AG04450 (cell line): Measurements from ENCODE around the gene RTL9. TPM values are rescaled to one million over a fixed set of nuclear protein-coding genes. Genes with fewer than 3 reads are reported as not detected.
"Not testable (repeated sequence)": the region's sequence is repeated elsewhere in the genome, so short reads cannot be mapped to it uniquely, and the experiment has no call there.

Experiments used
- CTCF ChIA-PET: fragments of 300-600, 350-600 bp; formaldehyde crosslinking; extraction: SDS; loops from one replicate; lab custom pipeline; 2022; ENCODE audit warnings: antibody characterized with exemption, inconsistent platforms; lab: Charles Lee
- POLR2A ChIA-PET: fragments of 350-600 bp; formaldehyde crosslinking; extraction: SDS; loops from one replicate; lab custom pipeline; 2021; ENCODE audit warnings: antibody characterized with exemption, inconsistent platforms; lab: Yijun Ruan, JAX
- DNase-seq: peaks from one replicate; pipeline ENCODE4 v3.0.0-alpha.2; 2011; ENCODE audit warnings: low read depth, low spot score
- H3K27ac ChIP-seq: one replicate; pipeline ENCODE4 v1.5.1; 2012; ENCODE audit warnings: low read depth, low read length, control low read depth
- H3K27me3 ChIP-seq: one replicate; pipeline ENCODE4 v1.6.0; 2012; ENCODE audit warnings: low read length; ENCODE audit not compliant: control insufficient read depth, insufficient read depth
- H3K4me3 ChIP-seq: 2 replicates; pipeline ENCODE4 v1.5.1; 2011; ENCODE audit warnings: mild to moderate bottlenecking, low read depth, low read length, control low read depth
- H3K9me3 ChIP-seq: 2 replicates; pipeline ENCODE4 v1.5.1; 2012; ENCODE audit warnings: low read length; ENCODE audit not compliant: control insufficient read depth, insufficient read depth
- polyA plus RNA-seq: library from polyadenylated mRNA; depleted of rRNA; stranded (reverse); fragments of >200 nt; gene quantifications from 2 replicates; pipeline ENCODE4 v1.2.3, GENCODE V29; 2011
- TF ChIP-seq, protein P1 (sequence below): IDR thresholded peaks from 2 replicates; pipeline ENCODE4 v1.5.1; 2011; ENCODE audit warnings: low read depth, low read length, control low read depth, inconsistent platforms

RTL9 gene
- polyA plus RNA-seq, 1 experiment: 0.12 TPM

DNA sequence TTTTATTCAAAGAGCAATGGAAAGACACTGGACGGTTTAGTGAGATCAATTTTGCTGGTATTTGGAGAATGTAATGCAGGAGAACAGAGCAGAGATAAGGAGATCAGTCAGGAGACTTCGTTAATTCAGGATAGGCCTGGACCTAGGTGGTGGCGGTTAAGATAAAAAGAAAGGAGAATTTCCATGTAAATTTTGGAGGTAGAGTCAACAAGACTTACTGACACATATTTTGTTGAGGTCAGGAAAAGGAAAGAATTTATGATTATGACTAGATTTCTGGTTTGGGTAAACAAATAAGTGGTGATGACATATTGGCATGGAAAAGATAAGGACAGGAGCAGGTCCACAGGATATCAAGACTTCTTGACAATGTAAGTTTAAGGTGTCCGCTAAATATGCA lies 31.9 kb upstream of the RTL9 start:
- H3K27ac ChIP-seq: no peak overlapping the region
- ChIA-PET CTCF (no interaction called here), POLR2A (no interaction called here)
- no peak overlapping the region for H3K4me3 ChIP-seq
- DNase-seq: no peak
- no peaks in the 10 kb centered on the region for H3K9me3 ChIP-seq
- TF ChIP-seq, protein P1, sequence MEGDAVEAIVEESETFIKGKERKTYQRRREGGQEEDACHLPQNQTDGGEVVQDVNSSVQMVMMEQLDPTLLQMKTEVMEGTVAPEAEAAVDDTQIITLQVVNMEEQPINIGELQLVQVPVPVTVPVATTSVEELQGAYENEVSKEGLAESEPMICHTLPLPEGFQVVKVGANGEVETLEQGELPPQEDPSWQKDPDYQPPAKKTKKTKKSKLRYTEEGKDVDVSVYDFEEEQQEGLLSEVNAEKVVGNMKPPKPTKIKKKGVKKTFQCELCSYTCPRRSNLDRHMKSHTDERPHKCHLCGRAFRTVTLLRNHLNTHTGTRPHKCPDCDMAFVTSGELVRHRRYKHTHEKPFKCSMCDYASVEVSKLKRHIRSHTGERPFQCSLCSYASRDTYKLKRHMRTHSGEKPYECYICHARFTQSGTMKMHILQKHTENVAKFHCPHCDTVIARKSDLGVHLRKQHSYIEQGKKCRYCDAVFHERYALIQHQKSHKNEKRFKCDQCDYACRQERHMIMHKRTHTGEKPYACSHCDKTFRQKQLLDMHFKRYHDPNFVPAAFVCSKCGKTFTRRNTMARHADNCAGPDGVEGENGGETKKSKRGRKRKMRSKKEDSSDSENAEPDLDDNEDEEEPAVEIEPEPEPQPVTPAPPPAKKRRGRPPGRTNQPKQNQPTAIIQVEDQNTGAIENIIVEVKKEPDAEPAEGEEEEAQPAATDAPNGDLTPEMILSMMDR: no peak
- no peaks in the 10 kb centered on the region for H3K27me3 ChIP-seq

DNA sequence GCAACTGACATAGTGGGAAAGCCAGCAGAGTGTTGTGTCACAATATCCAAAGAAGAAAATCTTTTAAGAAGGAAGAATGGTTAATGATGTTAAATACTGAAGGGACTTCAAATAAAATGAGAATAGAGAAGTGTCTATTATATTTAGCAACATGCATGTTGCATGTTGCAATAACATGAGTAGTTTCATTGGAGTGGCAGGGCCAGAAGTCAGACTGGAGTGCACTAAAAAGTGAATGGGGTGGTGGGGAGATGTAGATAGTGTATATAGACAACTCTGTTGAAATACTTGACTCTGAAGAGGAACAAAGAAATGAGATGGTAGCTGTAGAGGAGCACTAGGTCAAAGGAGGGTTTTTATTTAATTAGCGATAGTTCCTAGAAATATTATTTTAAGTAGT lies 31.3 kb upstream of the RTL9 start:
- no peak overlapping the region for H3K4me3 ChIP-seq
- no peaks in the 10 kb centered on the region for H3K9me3 ChIP-seq
- TF ChIP-seq, protein P1: no peak
- CTCF ChIA-PET: no interaction called here
- POLR2A ChIA-PET: no interaction called here
- DNase-seq: no peak
- H3K27me3 ChIP-seq: no peaks in the 10 kb centered on the region
- H3K27ac ChIP-seq: no peak overlapping the region

DNA sequence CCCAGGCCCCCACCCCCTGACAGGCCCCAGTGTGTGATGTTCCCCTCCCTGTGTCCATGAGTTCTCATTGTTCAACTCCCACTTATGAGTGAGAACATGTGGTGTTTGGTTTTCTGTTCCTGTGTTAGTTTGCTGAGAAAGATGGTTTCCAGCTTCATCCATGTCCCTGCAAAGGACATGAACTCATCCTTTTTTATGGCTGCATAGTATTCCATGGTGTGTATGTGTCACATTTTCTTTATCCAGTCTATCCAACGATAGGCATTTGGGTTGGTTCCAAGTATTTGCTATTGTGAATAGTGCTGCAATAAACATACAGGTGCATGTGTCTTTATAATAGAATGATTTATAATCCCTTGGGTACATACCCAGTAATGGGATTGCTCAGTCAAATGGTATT lies 30.0 kb upstream of the RTL9 start:
- H3K27ac ChIP-seq, CTCF ChIA-PET, H3K27me3 ChIP-seq, H3K4me3 ChIP-seq, H3K9me3 ChIP-seq, DNase-seq, POLR2A ChIA-PET: not testable (repeated sequence)

DNA sequence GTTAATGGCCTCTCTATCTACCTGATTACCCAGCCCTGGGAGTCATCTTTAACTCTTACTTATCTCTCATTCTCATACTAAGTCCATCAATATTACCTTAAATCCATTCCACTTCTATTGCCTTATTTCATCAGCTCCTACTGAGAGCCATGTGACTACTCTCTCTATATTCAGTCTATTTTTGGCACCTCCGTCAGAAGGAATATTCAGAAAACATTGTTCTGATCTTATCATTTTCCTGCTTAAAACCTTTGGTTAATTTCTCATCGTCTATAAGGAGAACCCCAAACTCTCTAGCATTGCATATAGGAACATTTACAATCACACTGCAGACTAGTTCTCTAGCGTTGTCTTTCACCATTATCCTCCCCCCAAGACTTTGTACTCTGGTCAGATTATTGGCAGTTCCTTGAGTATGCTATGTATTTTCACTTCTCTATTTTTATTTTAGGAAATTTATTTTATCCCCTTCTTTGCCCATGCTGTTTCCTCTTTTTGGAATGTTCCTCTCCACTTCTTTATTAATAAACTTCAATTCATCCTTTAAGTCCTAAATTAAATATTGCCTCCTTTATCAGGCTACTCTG lies 27.1 kb upstream of the RTL9 start:
- H3K9me3 ChIP-seq: no peaks in the 10 kb centered on the region
- H3K27me3 ChIP-seq: no peaks in the 10 kb centered on the region
- TF ChIP-seq, protein P1: no peak
- no peak for DNase-seq
- H3K27ac ChIP-seq: no peak overlapping the region
- H3K4me3 ChIP-seq: no peak overlapping the region
- POLR2A ChIA-PET: no interaction called here
- CTCF ChIA-PET: no interaction called here

DNA sequence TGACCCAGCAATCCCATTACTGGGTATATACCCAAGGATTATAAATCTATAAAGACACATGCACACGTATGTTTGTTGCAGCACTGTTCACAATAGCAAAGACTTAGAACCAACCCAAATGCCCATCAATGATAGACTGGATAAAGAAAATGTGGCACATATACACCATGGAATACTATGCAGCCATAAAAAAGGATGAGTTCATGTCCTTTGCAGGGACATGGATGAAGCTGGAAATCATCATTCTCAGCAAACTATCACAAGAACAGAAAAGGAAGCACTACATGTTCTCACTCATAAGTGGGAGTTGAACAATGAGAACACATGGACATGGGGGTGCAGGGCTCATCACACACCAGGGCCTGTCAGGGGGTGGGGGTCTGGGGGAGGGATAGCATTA lies 25.2 kb upstream of the RTL9 start:
- H3K4me3 ChIP-seq, H3K27me3 ChIP-seq, H3K9me3 ChIP-seq, H3K27ac ChIP-seq, CTCF ChIA-PET, DNase-seq, POLR2A ChIA-PET: not testable (repeated sequence)

DNA sequence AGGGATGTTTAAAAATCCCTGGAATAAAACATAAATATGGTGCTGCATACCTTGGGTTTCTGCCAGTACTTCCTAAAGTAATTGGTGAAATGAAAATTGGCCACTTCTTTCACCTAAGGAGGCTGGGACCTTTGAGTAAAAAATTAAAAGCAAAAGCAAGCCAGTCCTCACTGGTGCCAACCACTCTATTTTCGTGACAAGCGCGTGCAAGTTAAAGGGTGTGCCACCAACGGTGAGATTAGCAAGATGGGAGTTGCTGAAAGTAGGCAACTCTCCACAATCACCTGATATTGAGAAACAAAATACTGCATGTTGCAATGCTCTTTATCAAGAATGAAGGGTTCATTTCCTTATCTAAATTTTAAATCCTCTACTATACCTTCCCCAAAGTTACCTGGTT lies 19.7 kb upstream of the RTL9 start:
- H3K27ac ChIP-seq: no peak overlapping the region
- H3K4me3 ChIP-seq: no peak overlapping the region
- no peak for DNase-seq
- TF ChIP-seq, protein P1: no peak
- CTCF ChIA-PET: no interaction called here
- no peaks in the 10 kb centered on the region for H3K9me3 ChIP-seq
- POLR2A ChIA-PET: no interaction called here
- no peaks in the 10 kb centered on the region for H3K27me3 ChIP-seq
